EL (cell line): ENCODE results near the gene DAB2IP.

Source experiments
- DNase-seq: peaks from one replicate; pipeline ENCODE4 v3.0.0-alpha.2; 2016

Gene DAB2IP

DNA sequence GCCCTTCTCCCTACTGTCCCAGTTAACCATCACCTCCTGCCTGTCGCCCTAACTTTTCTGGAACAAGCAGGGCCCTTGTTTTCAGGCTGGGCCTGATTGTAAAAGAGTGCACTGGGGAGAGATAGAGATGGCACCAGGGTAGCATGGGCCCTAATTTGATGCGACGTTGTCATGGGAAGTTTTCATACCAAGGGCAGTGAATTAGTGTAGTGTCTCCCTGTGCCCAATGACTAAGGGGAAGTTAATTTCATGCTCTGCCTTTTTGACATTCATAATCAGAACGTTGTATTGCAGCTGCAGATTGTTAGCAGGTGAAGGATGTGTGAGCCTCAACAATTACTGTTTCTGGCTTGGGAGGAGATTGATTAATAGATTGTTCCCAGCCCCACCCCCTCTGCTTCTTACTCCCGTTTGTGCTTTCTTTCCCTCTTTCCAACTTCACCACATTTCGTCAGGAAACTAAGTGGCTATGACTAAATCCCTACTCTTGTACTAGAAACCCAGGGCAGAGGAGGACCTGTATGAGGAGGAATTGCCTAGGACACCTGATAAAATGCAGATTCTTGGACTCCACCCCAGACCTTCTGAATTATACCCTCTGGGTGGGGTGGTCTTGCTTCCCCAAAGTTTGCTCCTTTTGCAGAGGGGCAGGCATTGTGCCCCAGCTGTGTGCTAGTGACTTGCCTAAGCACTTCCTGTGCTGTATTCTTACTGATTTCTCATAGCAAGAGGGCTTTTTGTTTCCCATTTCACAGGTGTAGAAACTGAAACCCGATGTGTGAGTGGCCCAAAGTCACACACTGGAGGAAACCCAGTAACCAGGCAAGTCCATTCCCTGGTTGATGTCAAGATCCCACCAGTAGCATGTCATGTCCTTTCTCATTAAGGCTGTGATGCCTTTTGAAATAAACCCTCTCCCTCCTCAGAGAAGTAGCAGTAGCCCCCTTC lies 56.3 kb downstream of the DAB2IP start:
- peak; percentile 14 for DNase-seq

DNA sequence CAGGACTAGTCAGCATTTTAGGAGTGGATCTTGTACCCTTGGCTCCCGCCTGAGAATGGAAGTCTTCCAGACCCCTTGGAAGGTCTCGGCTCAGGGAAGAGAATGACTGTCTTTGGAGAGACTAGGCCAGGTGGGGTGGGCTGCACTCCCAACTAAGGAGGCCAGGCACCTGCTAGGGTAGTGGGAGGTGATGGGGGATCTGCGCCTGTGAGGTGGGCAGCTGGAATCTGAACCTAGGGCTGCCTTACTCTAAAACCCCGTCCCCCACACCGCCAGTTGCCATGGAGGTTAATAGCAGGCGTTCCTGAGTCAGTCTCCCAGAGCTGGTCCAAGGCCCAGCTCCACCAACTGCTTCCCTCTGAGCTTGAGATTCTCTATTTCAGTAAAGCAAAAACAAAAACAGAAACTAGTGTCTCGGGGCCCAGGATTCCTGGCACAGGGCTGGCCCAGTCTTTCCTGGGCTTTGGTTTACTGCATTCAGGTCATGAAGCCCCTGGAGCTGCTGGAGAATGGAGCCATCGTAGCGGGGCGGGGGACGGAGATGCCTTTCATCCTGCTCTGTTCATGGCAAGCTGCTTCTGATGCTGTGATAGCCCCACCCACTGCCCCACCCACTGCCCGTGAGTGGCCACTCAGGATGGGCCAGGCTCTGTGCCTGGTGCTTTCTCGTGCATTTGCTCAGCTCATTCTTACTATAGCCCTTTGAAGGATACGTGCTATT lies 57.5 kb downstream of the DAB2IP start:
- DNase-seq, result no peak

DNA sequence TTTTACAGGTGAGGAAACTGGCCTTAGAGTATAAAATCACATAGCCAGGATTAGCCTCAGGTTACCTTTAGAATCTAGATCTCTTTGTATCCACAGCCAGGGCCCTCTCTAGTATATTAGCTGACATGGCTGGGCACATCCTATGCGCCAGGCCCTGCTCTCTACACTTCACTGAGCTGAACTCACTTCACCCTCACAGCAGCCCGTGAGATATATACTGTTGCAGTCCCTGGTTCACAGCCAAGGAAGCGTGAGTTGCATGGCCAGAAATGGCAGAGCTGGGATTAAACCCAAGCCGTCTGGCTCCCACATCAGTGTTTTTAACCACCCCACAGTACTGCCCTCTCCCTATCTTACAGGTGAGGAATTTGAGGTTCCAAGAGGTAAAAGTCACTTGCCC lies 58.4 kb downstream of the DAB2IP start:
- DNase-seq, result no peak

DNA sequence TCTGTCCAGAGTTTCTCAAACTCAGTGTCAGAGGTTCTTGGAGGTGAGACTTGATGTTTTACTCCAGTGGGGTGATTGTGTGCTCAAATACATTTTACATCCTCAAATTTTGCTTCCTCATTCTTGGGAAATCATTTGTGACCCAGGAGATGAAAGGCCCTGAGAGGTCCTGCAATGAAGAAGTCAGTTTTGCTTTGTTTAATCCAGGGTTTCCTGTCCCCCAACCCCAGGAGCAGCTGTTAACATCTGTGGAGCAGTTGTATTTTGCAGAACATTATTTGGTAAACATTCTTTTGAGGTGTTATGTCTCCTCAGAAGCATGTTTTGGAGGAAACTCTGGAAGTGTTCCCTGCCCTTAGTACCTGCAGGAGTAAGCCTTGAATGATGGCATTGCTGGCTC lies 59.8 kb downstream of the DAB2IP start:
- DNase-seq, result no peak

DNA sequence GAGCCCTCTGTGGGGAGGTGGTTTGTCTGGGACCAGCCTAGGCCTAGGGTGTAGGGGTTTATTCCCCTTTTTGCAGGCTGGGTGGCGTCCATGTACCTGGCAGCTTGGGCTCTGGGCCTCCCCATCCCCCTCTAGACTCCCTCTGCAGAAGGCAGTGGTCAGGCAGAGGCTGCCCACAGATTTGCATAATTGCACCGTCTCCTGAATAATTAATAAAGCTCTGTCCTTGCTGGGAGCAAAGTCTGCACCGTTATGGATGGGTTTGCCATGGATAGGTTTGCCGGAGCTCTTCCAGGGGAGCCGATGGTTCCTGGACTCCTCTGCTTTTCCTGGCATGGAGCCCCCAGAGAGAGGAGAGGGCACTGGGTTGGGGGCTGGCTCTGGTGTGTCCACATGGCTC lies 60.4 kb downstream of the DAB2IP start:
- no peak for DNase-seq

DNA sequence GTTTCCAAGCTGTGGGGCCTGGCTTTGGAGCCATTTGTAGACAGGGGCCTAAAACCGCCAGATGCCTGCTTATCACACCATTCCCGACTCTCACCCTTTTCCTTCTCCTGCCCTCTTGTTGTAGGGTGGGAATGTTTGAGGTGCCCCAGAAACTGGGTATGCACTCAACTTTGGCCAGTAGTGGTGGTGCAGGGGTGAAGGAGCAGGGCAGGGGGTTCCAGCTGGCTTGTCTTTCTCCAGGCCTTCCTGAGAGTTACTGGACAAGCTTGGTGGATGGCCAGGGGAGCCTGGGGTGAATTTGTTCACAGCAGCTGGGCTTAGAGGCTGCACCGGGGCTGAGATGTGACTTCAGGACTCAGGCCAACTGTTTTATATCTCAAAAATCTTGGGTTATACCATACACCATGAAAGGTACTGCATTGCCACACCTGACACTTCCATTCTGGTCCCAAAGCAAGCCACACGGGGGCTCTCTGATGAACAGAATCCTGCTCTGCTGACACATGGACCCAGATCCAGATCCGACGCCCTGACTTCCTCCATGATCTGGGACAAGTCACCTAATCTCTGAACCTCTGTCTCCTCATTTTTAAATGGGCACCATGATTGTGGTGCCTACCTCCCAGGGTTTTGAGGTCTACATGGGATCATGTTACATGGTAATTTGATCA lies 62.1 kb downstream of the DAB2IP start:
- DNase-seq, result no peak

DNA sequence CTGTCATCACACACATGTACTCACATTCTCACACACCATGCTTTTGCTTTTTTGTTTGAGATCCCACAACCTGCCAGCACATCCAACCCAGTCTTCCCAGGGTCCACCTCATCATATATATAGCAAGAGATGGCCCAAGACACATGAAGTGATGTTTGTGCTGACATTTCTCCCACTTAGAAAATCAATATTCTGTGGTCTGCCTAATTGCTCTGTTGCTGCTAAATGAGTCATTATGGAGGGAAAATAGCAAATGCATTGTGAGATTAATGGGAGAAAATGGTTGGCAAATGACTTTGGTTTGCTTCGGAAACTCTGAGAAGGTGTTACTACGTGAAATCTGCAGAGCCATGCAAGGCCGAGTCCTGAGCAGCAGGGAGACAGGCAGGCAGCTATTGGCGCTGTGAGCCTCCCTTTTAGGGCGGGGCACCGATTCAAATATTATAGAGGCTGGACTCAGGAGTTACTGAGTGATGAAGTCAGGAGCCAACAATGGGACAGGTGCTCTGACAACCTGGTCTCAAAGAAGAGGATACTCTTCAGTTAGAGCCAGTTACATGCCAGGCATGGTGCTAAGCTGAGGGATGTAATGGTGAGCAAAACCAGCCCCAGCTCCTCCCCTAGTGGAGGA lies 62.8 kb downstream of the DAB2IP start:
- DNase-seq, result no peak

DNA sequence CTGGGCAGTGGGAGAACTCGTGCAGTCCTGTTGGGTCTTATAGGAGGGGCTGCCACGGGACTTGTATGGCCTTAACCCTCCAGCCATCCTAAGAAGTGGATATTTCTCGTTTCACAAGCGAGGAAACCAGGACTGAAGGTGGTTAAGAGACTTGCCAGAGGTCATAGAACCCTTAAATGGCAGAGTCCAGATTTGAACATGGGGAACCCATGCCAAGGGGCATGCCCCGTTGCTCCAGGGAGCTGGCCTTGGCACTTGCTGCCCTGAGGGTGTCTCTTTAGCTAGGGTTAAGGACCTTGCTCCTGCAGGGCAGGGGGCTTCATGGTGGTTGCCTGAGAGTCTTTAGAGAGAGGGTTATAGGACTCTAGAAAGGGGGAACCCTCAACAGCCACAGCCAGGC lies 63.4 kb downstream of the DAB2IP start:
- no peak for DNase-seq

DNA sequence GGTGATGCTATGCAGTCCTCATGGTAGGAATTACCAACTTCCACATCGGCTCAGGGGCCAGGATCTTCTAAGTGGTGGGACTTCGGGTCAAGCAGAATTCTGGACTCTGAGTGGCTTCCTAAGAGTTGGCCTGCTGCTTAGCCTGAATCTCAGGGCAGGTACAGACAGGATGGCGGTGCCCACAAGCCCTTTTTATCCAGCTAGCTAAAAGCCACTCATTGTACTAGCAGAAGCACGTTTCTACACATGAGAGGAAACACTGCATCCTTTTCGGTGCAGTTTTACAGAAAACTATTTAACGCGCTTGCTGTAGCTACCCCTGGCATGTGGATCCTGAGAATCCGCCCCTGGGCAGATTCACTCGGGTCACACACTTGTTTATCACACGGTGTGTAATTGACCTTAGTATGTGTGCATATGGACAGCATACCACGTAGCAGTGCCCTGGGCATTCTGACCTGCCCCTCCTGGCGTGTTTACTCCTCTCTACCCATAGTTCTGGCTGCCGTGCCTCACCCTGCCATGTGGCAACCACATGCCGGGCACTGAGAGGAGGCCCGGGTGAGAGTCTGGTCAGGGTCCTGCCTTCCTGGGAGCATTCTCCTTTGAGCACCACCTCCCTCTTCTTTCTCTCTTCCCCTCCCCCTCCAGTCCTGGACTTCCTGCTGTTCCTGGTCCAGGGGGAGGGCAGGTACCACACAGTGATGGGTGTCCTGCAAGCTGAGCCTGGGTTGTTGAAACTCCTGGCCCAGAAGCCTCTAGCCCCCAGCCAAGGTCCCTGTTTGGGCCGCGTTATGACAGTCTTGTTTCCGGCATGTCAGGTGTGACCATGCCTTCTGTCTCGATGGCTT lies 65.9 kb downstream of the DAB2IP start:
- peak; percentile 18 for DNase-seq

DNA sequence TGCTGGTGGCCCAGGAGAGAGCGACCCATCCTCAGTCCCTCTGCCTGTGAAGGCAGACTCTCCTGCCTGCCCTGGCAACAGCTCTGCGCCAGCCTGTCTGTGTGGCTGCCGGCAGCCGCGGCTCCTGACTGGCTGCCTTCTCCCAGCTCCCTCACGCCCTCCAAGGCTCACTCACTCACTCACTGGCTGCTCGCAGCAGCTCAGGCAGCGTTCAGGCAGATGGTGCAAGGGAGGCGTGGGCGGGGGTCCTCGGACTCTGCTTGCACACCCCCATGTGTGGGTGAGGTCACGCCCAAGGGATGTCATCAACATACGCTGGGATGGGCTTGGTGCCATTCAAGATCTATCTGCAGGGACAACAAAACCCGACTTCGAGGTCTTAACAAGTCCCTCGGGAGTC lies 66.7 kb downstream of the DAB2IP start:
- DNase-seq, result peak; percentile 38

DNA sequence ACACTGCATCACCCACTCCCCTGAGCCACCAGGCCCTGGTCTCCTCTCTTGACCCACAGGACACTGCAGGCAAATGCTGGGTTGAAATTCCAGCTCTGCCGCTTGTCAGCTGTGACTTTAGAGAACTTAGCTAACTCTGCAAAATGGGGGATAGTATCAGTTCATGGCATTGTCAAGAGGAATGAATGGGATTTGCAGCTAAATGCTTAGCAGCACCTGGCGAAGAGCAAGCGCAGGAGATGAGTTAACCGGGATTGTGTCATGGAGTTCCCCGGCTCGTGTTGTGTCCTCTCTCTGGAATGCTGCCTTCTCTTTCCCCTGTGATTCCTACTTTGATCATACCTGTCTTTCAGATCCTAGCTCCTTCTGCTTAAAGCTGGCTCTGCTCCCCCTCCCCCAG lies 67.1 kb downstream of the DAB2IP start:
- DNase-seq, result no peak

DNA sequence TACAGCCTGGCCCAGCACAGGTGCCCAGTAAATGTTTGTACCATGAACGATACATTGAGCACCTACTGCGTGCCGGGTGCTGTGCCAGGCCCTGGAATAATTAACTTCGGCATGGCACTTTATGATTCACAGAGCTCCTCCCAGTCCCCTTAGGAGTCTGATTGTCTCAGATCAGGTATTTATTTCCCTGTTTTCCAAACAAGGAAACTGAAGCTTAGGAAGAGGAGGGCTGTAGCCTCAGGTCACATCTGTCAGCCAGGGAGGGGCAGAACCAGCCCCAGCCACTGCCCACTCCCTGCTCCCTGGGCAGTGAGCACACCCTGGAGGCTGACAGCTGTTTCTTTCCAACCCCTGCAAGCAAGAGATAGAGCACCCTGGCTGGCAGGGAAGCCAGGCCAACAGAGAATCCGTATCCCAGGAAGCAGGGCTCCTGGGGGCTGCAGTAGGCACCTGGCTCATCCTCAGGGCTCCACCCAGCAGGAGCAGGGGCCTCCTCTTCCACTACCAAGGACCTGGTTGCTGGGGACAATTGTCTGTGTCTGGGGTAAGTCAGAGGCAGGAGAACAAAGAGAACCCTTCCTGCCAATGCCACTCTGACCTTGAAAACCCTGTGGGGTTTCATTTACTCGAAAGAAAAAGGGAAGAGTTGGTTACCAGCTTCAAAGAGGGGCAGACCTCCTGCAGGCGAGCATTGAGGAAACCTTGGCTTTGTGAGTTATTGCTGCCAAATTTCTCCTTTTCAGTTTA lies 69.0 kb downstream of the DAB2IP start:
- DNase-seq, result no peak

DNA sequence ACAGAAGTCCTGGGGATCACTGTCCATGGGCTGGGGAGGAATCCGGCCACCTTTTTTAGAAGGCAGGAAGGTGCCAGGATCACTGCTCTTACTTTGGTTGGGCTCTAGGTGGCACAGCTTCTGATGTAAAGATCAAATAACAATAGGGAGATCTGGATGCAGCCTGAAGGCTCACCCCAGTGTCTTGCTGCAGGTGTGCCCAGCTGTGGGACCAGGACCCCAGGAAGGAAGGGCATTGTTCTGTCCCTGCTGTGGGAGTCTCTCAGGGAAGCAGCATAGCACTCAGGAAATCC lies 69.6 kb downstream of the DAB2IP start:
- no peak for DNase-seq

DNA sequence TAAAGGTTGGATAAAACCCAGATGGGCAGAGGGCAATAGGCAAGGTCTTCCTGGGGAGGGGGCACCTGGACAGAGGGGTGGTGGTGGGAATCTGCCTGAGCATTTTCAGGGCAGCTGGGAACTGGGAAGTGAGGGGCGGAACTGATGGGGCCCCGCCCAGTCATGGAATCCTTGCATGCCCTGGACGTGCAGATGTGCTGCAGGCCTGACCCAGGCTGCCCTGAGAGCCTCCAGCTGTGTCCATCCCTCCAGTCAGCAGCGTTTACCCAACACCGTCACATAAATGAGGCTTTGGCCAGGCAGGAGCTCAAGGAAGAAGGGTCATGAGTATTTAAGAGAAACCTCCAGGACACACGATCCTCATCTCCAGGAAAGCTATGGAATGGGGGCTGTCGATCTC lies 70.3 kb downstream of the DAB2IP start:
- no peak for DNase-seq

DNA sequence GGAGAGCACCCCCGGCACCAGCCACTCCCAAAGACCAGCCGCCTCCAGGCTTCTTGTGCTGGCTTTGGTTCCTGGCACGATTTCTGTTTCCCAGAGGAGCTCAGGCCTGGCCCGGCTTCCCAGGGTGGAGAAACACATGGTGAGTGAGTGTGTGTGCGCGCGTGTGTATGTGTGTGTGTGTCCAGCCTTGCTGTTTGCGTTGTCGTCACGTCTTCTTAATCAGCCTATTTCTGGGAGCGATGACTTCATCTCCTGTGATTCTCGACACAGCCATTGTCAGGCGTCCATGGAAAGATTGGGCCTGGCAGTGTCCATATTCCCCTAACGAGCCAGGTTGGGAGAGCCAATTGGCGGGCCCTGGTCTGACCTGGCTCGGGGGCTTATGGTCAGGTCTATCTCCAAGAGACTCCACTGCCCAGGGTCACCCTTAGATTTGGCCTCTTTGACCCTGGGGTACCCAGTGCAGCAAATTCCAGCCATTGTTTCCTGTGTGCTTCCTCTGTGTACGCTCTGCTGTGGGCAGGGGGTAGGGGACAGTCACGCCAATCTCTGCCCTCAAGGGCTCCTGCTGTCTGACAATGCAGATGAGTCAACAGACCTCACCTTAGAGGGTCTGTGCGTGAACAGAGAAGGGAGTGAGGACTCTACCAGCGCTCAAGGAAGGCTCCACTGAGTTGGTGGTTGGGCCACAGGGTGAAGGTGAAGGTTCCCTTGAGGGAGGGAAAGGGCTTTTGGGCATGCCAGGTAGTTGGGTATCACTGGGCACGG lies 73.8 kb downstream of the DAB2IP start:
- DNase-seq, result peak; percentile 95

DNA sequence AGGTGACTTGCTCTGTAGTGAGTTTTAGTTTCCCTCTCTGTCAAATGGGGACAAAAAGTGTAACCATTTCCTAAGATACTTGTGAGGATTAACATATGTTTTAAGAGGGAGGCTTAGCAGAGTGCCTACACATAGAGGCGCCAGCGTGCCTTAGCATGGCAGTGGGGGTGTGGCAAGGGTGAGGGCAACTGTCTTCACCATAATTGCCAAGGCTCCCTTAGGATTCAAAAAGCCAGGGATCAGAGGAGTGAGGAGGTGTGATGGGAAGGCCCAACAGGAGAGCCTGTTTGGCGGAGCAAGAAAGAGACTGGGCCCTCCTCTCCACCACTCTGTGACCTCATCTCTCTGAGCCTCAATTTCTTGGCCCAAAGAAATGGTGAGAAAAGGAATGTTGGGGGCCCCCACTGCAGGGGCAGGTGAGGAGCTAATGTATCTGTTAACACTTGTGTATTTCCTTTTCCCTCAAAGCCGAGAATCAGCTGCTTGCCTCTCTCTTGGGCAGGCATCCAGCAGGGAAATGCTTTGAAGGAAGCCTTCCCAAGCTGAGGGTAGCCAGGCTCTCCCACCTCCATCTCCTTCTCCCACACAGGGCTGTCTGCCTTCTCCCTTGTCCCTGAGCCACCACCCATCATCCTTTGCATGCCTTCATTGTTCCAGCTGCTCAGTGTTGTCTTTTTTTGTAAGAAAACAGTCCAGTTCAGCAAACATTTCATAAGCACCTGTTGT lies 76.0 kb downstream of the DAB2IP start:
- no peak for DNase-seq

DNA sequence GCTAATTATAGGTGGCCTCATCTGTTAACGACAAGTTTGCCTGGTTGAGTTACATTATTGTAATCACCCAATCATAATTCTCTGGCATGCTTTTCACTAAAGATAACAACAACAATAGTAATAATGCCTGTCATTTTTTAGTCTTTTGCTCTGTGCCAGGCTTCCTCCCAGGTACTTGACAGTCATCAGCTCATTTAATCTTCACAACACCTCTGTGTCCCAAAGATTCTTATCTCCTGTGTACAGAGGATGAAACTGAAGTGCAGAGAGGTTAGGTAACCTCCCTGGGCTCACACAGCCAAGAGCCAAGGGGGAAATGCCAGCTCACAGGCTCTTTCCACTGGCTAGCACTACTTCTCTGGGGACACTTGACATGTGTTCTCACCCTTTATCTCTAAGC lies 77.5 kb downstream of the DAB2IP start:
- no peak for DNase-seq

DNA sequence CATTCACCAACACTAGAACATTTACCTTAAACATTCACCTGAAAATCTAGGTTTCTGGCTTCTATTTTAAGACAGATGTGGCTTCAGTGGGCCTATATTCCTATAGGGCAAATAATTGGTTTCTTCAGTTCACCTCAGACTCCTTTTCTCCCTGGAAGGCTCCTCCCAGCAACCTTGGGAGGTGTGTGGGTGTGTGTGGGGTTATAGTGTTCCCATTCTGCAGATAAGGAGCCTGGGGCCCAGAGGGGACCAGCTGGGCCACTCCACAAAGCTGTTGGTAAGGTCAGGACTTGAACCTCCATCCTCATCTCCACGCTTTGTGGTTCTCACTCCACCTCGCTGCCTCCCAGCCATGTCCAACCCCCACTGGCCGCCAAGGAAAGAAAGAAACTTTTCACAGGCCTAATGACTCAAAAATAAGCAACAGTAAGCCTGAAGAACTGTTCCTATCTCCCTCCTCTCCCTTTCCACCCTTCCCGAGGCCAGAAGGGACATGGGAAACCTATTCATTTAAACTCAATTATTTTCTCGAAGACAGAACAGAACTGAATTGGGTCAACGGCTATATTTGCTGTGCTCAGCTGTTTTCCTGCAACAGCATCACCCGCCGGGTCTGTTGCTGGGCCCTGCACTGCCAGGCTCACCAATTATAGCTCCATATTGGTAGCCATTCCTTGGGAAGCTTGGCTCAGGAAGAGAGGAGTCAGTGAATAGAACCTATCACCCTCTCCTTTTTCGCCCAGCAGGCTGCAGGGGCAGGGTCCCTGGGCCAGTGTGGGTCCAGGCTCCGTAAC lies 78.5 kb downstream of the DAB2IP start:
- DNase-seq, result no peak

DNA sequence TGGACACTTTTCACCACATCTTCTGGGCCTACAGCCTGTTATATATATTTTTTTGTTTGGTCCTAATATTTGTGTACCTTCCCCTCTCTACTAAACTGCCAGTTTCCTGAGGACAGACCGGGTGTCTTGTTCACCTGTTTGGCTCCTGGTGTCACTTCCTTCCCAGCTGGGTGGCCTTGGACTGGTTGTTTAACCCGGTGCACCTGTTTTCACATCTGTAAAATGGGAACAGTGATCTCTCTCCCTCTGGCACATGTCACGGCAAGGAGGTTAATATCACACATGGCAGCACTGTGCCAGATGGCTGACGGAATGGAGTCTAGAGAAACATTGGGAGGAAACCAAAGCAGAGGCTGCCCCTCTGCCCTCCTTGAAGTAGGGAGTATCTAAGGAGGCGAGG lies 79.7 kb downstream of the DAB2IP start:
- DNase-seq, result no peak
